GM10266 (cell line): Measurements from ENCODE around the gene CDK10.

Experiments used
- DNase-seq: peaks from one replicate; pipeline ENCODE4 v3.0.0; 2012; ENCODE audit errors: extremely low spot score
- CTCF ChIP-seq: IDR thresholded peaks from 2 replicates; pipeline ENCODE4 v1.5.1; 2012; ENCODE audit warnings: mild to moderate bottlenecking, low read depth; ENCODE audit not compliant: control insufficient read depth, insufficient read depth; ENCODE audit errors: missing control alignments

Gene CDK10

DNA sequence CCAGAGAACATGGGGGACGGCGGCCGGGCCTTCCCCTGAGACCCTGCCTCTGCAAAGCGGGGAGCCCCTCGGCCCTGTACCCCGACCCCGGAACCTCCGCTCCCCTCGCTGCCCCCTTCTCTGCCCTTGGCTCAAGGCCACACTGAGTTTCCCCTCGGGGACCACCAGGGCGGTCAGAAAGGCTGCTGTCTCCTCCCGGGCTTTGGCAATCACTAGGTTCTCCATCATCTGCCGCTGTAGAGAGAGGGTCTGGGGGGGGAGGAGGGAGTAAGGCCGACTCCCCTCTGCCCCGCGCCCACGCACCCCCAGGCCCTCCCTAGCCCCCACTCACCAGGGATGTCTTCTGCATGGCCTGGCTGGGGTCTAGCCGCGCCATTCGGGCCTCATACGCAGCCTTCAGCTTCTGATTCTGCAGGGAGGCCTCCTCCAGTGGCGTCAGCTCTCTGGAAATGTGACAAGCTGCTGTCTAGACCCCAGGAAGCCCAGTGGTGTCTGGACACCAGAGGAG, 25.8 kb downstream of the CDK10 start:
- no peak for DNase-seq
- TF ChIP-seq CTCF = no peak

GRCh38 chr16:89716493-89716892, 30.0 kb downstream of the CDK10 start:
- no peak for TF ChIP-seq CTCF
- DNase-seq = no peak

DNA sequence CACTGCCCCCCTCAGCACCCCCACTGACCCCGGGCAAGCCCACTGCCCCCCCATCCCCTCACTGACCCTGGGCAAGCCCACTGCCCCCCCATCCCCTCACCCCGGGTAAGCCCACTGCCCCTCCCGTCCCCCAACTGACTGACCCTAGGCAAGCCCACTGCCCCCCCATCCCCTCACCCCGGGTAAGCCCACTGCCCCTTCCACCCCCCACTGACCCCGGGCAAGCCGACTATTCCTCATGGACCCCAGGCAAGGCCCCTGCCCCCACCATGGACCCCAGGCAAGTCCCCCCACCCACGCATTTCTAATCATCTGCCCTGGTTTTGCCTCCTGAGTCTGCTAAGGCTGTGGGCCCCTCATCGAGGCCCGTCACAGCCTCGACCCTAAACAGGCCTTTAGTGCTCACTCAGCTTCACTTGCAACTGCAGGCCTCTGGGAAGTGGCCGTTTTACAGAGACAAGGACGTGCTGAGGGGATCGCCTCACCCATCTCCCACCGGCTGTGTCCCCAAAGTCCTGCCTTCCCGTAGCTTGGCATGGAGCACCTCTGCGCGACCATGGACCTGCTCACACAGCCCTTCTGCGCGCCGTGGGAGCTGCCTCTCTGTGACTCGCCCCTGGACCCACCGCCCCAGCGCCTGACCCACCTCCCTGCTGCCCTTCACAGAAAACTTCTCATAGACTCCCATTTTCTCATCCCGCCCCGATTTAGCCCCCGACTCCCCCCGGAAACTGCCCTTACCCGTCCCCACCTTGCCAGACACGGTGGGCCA, 30.6 kb downstream of the CDK10 start:
- DNase-seq = no peak
- no peak for TF ChIP-seq CTCF

GRCh38 chr16:89717688-89718505, 31.4 kb downstream of the CDK10 start:
- no peak for DNase-seq
- TF ChIP-seq CTCF = no peak

GRCh38 chr16:89720551-89720812, 34.0 kb downstream of the CDK10 start:
- no peak for DNase-seq

DNA sequence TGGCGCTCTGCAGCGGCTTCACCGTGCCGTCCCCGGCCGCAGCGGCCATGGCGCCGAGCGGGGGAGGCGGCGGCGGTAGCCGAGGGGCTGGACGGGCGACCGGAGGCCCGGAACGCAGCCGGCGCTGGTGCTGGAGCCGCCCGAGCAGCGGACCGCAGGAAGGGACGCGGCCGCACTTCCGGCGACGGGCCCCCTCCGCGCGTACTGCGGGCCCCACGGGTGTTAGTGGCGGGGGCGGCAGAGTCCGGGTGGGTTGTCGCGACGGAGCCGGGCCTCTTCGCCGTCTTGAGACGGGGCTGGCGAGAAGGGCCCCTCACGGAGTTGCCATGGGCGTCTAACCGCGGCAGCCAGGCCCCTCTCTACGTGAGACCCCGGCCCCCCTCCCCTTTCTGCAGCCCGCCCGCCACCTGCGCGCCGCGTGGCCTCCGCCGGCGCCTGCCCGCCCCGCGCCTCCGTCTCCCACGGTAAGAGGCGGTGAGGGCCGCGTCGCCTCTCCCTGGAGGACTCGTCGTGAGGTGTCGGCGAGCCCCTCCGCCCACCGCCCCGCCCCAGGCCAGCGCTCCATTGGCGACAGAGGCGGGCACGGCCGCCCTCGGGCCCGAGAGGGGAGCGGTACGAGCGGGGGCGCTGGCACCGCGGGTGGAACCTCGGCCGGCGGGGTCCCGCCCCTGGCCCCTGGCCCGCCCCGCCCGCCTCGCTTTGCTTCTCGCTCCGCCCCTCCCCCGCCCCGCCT, 34.5 kb downstream of the CDK10 start, which contains the start of the genes VPS9D1 and ZNF276:
VPS9D1 (minus strand) TSS at position 86 of the 733 bp plus-strand sequence; CDS start at position 49, 37 bp downstream.
ZNF276 (plus strand) TSS at position 725 of the 733 bp plus-strand sequence. CDS start 104 bp downstream, outside the sequence.
- peak; percentile 91 for DNase-seq
- no peak for TF ChIP-seq CTCF

More at GRCh38 chr16:89720551-89720812, 34.0 kb downstream of the CDK10 start:
- no peak for TF ChIP-seq CTCF
